COLO668 (cell line): ENCODE results near the gene CEP85L.
A peak's percentile ranks its signal among the peaks of the same experiment; 100 is the strongest.

Experiments used
- DNase-seq: peaks from one replicate; lab custom pipeline; 2025; ENCODE audit not compliant: unreplicated experiment; lab: John Stamatoyannopoulos, UW

CEP85L gene

GRCh38 chr6:118625833-118626232 is 25.6 kb downstream of the CEP85L start:
- no peak for DNase-seq

- no peak for DNase-seq
Measured at GRCh38 chr6:118621799-118622470, 29.5 kb downstream of the CEP85L start.

GRCh38 chr6:118620202-118620601 is 31.2 kb downstream of the CEP85L start:
- no peak for DNase-seq

GRCh38 chr6:118618676-118619377 is 32.6 kb downstream of the CEP85L start:
- DNase-seq, result peak; percentile 22

- no peak for DNase-seq
Measured at GRCh38 chr6:118617417-118617816, 34.0 kb downstream of the CEP85L start.

- no peak for DNase-seq
Measured at GRCh38 chr6:118611334-118611733, 40.1 kb downstream of the CEP85L start.

- DNase-seq, result no peak
Measured at GRCh38 chr6:118606858-118607257, 44.5 kb downstream of the CEP85L start.

- no peak for DNase-seq
Measured at GRCh38 chr6:118606268-118606667, 45.1 kb downstream of the CEP85L start.

GRCh38 chr6:118603372-118603771 is 48.0 kb downstream of the CEP85L start:
- DNase-seq, result no peak

GRCh38 chr6:118602300-118602699 is 49.1 kb downstream of the CEP85L start:
- DNase-seq, result no peak

GRCh38 chr6:118598324-118598723 is 53.1 kb downstream of the CEP85L start:
- no peak for DNase-seq

GRCh38 chr6:118597636-118598035 is 53.8 kb downstream of the CEP85L start:
- no peak for DNase-seq

GRCh38 chr6:118596774-118597320 is 54.5 kb downstream of the CEP85L start:
- DNase-seq, result no peak

GRCh38 chr6:118594877-118595276 is 56.5 kb downstream of the CEP85L start:
- no peak for DNase-seq

- DNase-seq, result no peak
Measured at GRCh38 chr6:118591897-118592296, 59.5 kb downstream of the CEP85L start.

- no peak for DNase-seq
Measured at GRCh38 chr6:118589649-118590365, 61.6 kb downstream of the CEP85L start.

- no peak for DNase-seq
Measured at GRCh38 chr6:118589186-118589585, 62.2 kb downstream of the CEP85L start.

- no peak for DNase-seq
Measured at GRCh38 chr6:118588626-118589025, 62.8 kb downstream of the CEP85L start.

GRCh38 chr6:118586746-118587485 is 64.5 kb downstream of the CEP85L start:
- no peak for DNase-seq

GRCh38 chr6:118584911-118585310 is 66.5 kb downstream of the CEP85L start:
- DNase-seq, result no peak

GRCh38 chr6:118581489-118581959 is 69.9 kb downstream of the CEP85L start:
- DNase-seq, result no peak
